Measurements from ENCODE around the gene NTSR1.

Gene NTSR1

GRCh38 chr20:62760856-62761758 is 52.5 kb downstream of the NTSR1 start:
- no peak for DNase-seq

GRCh38 chr20:62761759-62762131 is 53.1 kb downstream of the NTSR1 start:
- no peak for DNase-seq

- no peak for DNase-seq
These were observed 53.7 kb downstream of the NTSR1 start for GRCh38 chr20:62762376-62762775.

GRCh38 chr20:62762801-62763368 is 54.2 kb downstream of the NTSR1 start:
- no peak for DNase-seq

- no peak for DNase-seq
These were observed 54.8 kb downstream of the NTSR1 start for GRCh38 chr20:62763404-62763803.

GRCh38 chr20:62764156-62764935 is 55.7 kb downstream of the NTSR1 start:
- no peak for DNase-seq

GRCh38 chr20:62765021-62765420 is 56.4 kb downstream of the NTSR1 start:
- DNase-seq, result no peak

GRCh38 chr20:62765432-62766070 is 56.9 kb downstream of the NTSR1 start:
- DNase-seq, result no peak

- DNase-seq, result no peak
These were observed 57.4 kb downstream of the NTSR1 start for GRCh38 chr20:62766071-62766450.

GRCh38 chr20:62766716-62767115 is 58.1 kb downstream of the NTSR1 start:
- no peak for DNase-seq

- DNase-seq, result no peak
These were observed 59.6 kb downstream of the NTSR1 start for GRCh38 chr20:62768234-62768546.

- peak; percentile 51 for DNase-seq
These were observed 60.1 kb downstream of the NTSR1 start for GRCh38 chr20:62768551-62769287.

- DNase-seq, result no peak
These were observed 60.9 kb downstream of the NTSR1 start for GRCh38 chr20:62769346-62770071.

GRCh38 chr20:62770111-62770910 is 61.7 kb downstream of the NTSR1 start:
- DNase-seq, result no peak

GRCh38 chr20:62770916-62771315 is 62.3 kb downstream of the NTSR1 start:
- no peak for DNase-seq

- no peak for DNase-seq
These were observed 62.9 kb downstream of the NTSR1 start for GRCh38 chr20:62771396-62772102.

GRCh38 chr20:62772103-62772611 is 63.5 kb downstream of the NTSR1 start:
- DNase-seq, result no peak

GRCh38 chr20:62772619-62772989 is 64.0 kb downstream of the NTSR1 start:
- no peak for DNase-seq

- DNase-seq, result no peak
These were observed 64.6 kb downstream of the NTSR1 start for GRCh38 chr20:62772990-62773844.
